Fibroblast of peridontal ligament (primary cell): ENCODE measurements around the gene ZNF615.
"Not testable (repeated sequence)": the region's sequence is repeated elsewhere in the genome, so short reads cannot be mapped to it uniquely, and the experiment has no call there.

Experiments used
- DNase-seq: peaks from one replicate; pipeline ENCODE4 v3.0.0-alpha.2; 2010; ENCODE audit errors: extremely low read depth

Gene ZNF615

GRCh38 chr19:52007806-52008557, at the start of gene ZNF615:
ZNF615 (minus strand) TSS chr19:52008211; CDS start chr19:52003711, 4,500 bp downstream.
- peak; percentile 86 for DNase-seq

DNA sequence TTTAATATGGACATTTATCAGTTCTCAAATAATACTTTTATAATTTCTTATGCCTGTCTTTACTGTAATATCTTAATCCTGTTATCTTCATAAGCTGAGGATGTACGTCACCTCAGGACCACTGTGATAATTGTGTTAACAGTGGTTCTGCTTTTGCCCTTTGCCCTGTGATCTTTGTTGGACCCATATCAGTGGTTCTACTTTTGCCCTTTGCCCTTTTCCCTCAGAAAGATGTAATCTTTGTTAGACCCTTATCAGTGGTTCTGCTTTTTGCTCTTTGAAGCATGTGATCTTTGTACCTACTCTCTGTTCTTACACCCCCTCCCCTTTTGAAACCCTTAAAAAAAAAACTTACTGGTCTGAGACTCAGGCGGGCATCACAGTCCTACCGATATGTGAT, 48.5 kb upstream of the ZNF615 start:
- DNase-seq: not testable (repeated sequence)

DNA sequence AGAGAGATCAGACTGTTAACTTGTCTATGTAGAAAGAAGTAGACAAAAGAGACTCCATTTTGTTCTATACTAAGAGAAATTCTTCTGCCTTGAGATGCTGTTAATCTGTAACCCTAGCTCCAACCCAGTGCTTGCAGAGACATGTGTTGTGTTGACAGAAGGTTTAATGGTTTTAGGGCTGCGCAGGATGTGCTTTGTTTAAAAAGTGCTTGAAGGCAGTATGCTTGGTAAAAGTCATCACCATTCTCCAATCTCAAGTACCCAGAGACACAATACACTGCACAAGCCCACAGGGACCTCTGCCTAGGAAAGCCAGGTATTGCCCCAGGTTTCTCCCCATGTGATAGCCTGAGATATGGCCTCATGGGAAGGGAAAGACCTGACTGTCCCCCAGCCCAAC, 43.7 kb upstream of the ZNF615 start:
- not testable (repeated sequence) for DNase-seq

- DNase-seq: peak; percentile 95
These were observed 40.8 kb upstream of the ZNF615 start, which contains the start of gene ZNF432 for GRCh38 chr19:52048555-52049501. ZNF432 (minus strand) TSS chr19:52048838; CDS start chr19:52046868, 1,970 bp downstream.

- DNase-seq: no peak
These were observed 31.2 kb upstream of the ZNF615 start for GRCh38 chr19:52039169-52039568.

DNA sequence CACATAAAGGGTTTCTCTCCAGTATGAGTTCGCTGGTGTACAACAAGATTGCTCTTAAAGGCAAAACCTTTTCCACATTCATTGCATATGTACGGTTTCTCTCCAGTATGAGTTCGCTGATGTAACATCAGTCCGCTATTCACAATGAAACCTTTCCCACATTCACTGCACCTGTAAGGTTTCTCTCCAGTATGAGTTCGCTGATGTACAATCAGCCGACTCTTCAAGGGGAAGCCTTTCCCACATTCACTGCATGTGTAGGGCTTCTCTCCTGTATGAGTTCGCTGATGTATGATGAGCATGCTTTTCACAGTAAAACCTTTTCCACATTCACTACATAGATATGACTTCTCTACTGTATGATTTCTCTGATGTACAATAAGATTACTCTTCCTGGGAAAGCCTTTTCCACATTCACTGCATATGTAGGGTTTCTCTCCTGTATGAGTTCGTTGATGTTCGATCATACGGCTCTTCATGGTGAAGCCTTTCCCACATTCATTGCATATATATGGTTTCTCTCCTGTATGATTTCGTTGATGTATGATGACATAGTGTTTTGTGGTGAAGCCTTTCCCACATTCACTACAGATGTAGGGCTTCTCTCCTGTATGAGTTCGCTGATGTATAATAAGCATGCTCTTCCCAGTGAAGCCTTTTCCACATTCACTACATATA, 26.2 kb upstream of the ZNF615 start:
- DNase-seq: no peak

DNA sequence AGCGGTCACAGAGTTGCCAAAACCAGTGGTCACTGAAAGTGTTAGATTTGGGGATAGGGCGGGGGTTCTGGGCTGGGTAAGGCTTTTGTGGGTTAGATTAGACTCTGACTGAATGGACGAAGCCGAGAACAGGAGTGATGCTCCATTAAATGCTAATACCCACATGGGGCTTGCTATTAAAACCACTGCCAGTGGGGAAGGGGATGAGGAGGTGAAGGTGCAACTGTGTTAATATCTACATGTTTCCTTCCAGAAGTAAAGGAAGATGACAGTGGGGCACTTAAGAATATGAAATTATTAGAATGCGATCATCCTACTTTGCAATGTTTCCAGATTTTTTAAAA, 20.7 kb upstream of the ZNF615 start:
- no peak for DNase-seq

DNA sequence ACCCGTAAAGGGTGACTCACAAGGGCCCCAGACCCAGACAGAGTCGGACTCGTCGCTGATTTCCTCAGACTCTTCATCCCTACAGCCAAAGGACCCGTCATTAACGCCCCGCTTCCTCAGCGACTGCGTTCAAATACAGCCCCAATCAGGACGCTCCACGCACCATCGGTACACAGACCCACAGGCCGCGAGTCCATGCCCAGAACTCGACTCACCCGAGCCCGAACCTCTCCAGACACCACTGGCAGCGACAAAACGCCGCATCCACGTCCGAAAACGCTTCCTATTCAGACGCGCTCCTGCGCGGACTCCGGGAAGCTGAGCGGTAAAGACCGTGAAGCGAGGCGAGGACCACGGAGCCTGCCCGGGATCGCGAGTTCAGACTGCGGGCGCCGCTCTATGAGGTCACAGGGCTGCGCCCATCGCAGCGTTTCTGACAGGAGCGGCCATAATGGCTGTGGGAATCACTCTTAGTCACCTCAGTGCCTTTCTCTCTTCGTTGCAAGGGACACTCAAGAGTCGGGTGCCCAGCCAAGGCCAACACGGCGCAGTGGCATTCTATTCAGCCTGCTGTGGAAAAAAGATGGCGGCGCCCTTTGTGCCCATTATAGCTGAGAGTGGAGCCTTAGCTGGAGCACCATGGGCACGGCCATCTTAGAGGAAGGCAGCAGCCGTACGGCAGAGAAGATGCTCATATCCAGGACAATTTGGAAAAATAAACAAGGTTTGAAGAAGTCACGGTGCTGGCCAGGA, 20.2 kb upstream of the ZNF615 start, which contains the start of gene ZNF614:
ZNF614 (minus strand) TSS at position 353 of the 753 bp plus-strand sequence. CDS start 2,634 bp downstream, outside the sequence.
- peak; percentile 87 for DNase-seq

- not testable (repeated sequence) for DNase-seq
These were observed 18.4 kb upstream of the ZNF615 start for GRCh38 chr19:52026255-52026990.

DNA sequence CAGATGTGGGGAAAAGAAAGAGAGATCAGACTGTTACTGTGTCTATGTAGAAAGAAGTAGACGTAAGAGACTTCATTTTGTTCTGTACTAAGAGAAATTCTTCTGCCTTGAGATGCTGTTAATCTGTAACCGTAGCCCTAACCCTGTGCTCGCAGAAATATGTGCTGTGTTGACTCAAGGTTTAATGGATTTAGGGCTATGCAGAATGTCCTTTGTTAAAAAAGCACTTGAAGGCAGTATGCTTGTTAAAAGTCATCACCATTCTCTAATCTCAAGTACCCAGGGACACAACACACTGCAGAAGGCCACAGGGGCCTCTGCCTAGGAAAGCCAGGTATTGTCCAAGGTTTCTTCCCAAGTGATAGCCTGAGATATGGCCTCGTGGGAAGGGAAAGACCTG, 16.5 kb upstream of the ZNF615 start:
- DNase-seq: not testable (repeated sequence)

GRCh38 chr19:52022193-52022592, 14.2 kb upstream of the ZNF615 start:
- no peak for DNase-seq

- no peak for DNase-seq
These were observed 12.5 kb upstream of the ZNF615 start for GRCh38 chr19:52020506-52020905.

- no peak for DNase-seq
These were observed 2.7 kb upstream of the ZNF615 start for GRCh38 chr19:52010674-52011073.

DNA sequence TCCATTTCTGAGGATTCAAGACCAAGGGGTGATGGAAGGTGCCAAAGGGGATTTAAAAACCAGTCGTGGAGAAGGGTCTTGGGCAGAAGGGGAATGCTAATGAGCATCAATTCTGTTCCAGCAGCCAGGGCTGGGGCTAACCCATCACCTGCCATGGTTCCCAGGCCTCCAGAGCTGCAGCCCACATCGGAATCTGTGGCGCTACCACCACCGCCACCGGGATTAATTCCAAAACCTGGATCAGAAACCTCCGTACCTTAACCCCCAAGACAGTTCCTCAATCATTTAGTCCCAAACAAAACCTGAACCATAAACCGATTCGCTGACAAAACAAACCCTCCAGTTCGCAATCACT, 583 bp downstream of the ZNF615 start:
- DNase-seq: no peak

- DNase-seq: peak; percentile 2
These were observed 13.9 kb downstream of the ZNF615 start for GRCh38 chr19:51994048-51994644.

DNA sequence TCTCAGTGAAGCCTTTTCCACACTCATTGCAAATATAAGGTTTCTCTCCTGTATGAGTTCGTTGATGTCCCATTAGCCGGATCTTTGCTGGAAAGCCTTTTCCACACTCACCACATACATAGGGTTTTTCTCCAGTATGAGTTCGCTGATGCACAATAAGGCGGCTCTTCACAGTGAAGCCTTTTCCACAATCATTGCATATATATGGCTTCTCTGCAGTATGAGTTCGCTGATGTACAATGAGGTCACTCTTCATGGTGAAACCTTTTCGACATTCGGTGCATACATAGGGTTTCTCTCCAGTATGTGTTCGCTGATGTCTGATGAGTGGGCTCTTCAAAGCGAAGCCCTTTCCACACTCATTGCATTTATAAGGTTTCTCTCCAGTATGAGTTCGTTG, 14.6 kb downstream of the ZNF615 start:
- DNase-seq: no peak

DNA sequence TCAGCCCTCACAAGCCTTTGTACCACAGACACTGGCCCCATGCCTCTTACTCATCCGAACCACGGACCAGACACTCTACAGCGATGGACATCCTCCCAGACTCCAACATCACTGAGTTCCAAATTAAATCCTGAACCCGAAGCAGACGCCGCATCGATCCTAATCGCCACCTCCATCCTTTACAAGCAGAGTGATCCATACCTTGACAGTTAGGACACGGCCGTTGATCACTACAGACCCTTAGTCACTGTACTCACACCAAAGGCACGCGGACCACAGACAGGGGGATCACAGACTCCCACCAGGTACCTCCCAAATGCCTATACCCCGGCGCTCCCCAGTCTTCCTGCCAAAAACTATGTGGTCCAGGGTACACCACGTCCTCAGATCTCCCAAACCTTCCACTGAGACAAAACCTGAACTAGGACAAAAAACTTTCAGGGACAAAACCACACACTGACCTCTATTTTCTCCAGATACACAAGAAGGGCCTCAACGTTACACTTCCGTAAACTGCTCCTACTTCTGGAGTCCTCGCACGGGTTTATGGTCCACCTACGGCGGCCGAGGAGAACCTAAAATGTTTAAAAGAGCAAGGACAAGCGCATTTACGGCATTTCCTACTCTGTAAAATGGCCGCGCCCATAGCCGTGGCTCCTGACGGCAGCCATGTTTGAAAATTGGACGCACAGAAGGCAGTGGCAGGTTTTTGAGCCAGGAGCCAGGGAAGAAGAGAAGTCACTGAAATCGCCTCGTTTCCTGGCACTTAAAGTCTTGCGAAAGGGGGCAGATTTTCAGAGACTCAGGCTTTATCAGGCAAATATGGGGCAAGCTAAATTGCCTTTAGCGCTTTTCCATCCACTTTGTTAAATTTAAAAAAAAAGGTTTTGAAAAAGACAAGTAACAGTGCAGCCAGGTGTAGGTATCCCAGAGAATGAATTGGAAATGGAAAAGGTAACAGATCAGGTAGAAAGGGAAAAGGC, 21.4 kb downstream of the ZNF615 start, which contains the start of gene ZNF350:
ZNF350 (minus strand) TSS at position 532 of the 983 bp plus-strand sequence. CDS start 12,480 bp downstream, outside the sequence.
- DNase-seq: peak; percentile 96

DNA sequence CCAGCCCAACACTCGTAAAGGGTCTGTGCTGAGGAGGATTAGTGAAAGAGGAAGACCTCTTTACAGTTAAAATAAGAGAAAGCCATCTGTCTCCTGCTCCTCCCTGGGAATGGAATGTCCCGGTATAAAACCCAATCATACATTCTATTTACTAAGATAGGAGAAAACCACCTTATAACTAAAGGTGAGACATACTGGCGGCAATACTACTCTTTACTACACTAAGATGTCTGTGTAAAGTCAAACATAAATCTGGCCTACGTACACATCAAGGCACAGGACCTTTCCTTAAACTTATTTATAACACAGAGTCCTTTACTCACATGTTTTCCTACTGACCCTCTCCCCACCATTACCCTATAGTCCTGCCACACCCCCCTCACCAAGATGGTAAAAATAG, 24.6 kb downstream of the ZNF615 start:
- DNase-seq: no peak

DNA sequence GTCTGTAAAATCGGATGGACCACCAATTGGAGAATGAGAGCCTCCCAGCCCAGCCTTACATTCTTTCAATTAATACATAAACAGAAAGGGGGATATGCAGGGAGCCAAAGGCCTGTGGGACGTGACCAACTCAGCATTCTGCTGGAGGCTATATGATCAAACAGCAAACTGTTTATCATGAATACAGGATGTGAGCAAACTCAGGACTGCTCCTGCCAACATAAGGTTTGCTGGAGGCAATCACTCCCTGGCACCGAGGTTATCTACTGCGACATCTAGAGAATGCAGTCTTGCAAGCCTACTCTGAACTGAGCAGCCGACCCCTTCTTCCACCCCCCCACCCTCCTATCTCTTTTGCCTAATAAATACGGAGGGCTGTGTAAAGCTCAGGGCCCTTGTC, 27.1 kb downstream of the ZNF615 start:
- not testable (repeated sequence) for DNase-seq
